ENCODE data around the gene OPCML. TPM values are rescaled to one million over a fixed set of nuclear protein-coding genes. Genes with fewer than 3 reads are reported as not detected.

The OPCML gene
- total and polyA plus RNA-seq, 7 donors, result 0.01 to 0.80 (median 0.07) TPM; not detected in 4

- Histone ChIP-seq H3K27ac (no peak overlapping the region), H3K9me3 (no peaks in the 10 kb centered on the region), H3K4me3 (no peak overlapping the region), H3K27me3 (ENCODE audit: insufficient read depth in 3 of 3, low read length in 2 of 3) (no peaks in the 10 kb centered on the region), H3K36me3 (ENCODE audit: insufficient read depth in 1 of 2, low read depth in 1 of 2) (no peaks in the 10 kb centered on the region), H3K4me1 (no peaks in the 10 kb centered on the region)
- ATAC-seq (no peak), DNase-seq (no peak)
- 54 to 58% (median 56%) methylated on average over 4 of the region's 4 CpGs for WGBS, 3 donors
- intact Hi-C loops (cut with DNase I), result no loop called here
- TF ChIP-seq, protein P1, sequence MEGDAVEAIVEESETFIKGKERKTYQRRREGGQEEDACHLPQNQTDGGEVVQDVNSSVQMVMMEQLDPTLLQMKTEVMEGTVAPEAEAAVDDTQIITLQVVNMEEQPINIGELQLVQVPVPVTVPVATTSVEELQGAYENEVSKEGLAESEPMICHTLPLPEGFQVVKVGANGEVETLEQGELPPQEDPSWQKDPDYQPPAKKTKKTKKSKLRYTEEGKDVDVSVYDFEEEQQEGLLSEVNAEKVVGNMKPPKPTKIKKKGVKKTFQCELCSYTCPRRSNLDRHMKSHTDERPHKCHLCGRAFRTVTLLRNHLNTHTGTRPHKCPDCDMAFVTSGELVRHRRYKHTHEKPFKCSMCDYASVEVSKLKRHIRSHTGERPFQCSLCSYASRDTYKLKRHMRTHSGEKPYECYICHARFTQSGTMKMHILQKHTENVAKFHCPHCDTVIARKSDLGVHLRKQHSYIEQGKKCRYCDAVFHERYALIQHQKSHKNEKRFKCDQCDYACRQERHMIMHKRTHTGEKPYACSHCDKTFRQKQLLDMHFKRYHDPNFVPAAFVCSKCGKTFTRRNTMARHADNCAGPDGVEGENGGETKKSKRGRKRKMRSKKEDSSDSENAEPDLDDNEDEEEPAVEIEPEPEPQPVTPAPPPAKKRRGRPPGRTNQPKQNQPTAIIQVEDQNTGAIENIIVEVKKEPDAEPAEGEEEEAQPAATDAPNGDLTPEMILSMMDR (IDR thresholded peaks at IDR 0.05), result no peak
These were observed 634.3 kb downstream of the OPCML start for GRCh38 chr11:132898021-132898420.

- Histone ChIP-seq H3K27me3 (ENCODE audit: insufficient read depth in 3 of 3, low read length in 2 of 3) (no peaks in the 10 kb centered on the region), H3K9me3 (no peaks in the 10 kb centered on the region), H3K4me1 (no peaks in the 10 kb centered on the region), H3K4me3 (no peak overlapping the region), H3K36me3 (ENCODE audit: insufficient read depth in 1 of 2, low read depth in 1 of 2) (no peaks in the 10 kb centered on the region), H3K27ac (no peak overlapping the region)
- TF ChIP-seq, protein P1 (IDR thresholded peaks at IDR 0.05), result no peak
- WGBS, 3 donors, result 67 to 76% (median 74%) methylated on average over 3 of the region's 3 CpGs
- DNase-seq (no peak), ATAC-seq (no peak)
- intact Hi-C loops (cut with DNase I), result no loop called here
These were observed 637.0 kb downstream of the OPCML start for GRCh38 chr11:132895340-132895739.

DNA sequence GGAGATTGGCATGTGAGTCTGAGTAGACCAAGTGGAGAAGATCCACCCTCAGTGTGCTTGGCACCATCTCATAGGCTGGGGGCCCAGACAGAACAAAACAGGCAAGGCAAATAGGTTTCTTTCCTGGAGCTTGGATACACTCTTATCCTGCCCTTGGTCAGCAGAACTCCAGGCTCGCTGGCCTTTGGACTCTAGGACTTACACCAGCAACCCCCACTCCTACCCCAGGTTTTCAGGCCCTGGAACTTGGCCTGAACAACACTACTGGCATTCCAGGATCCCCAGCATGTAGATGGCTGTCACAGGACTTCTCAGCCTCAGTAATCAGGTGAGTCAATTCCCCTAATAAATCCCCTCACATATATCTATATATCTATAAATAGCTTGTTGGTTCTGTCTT is 637.7 kb downstream of the OPCML start:
- intact Hi-C loops (cut with DNase I), result no loop called here
- ATAC-seq, result no peak
- TF ChIP-seq, protein P1 (IDR thresholded peaks at IDR 0.05), result no peak
- Histone ChIP-seq H3K27me3 (ENCODE audit: insufficient read depth in 3 of 3, low read length in 2 of 3) (no peaks in the 10 kb centered on the region), H3K9me3 (no peaks in the 10 kb centered on the region), H3K36me3 (ENCODE audit: insufficient read depth in 1 of 2, low read depth in 1 of 2) (no peaks in the 10 kb centered on the region), H3K27ac (no peak overlapping the region), H3K4me3 (no peak overlapping the region), H3K4me1 (no peaks in the 10 kb centered on the region)
- WGBS, 3 donors, result 79 to 92% (median 81%) methylated on average over 1 of the region's 1 CpG
- DNase-seq, result no peak

GRCh38 chr11:132892876-132893275 is 639.4 kb downstream of the OPCML start:
- H3K27me3 ChIP-seq (ENCODE audit: insufficient read depth in 3 of 3, low read length in 2 of 3), result no peaks in the 10 kb centered on the region
- H3K27ac ChIP-seq, result no peak overlapping the region
- no peaks in the 10 kb centered on the region for H3K4me1 ChIP-seq
- DNase-seq (no peak), ATAC-seq (no peak)
- TF ChIP-seq, protein P1 (IDR thresholded peaks at IDR 0.05), result no peak
- WGBS, 3 donors, result 66 to 74% (median 70%) methylated on average over 5 of the region's 5 CpGs
- intact Hi-C loops (cut with DNase I), result no loop called here
- H3K9me3 ChIP-seq, result no peaks in the 10 kb centered on the region
- H3K4me3 ChIP-seq, result no peak overlapping the region
- H3K36me3 ChIP-seq (ENCODE audit: insufficient read depth in 1 of 2, low read depth in 1 of 2), result no peaks in the 10 kb centered on the region

GRCh38 chr11:132888226-132888625 is 644.1 kb downstream of the OPCML start:
- intact Hi-C loops (cut with DNase I), result no loop called here
- no peaks in the 10 kb centered on the region for H3K27me3 ChIP-seq (ENCODE audit: insufficient read depth in 3 of 3, low read length in 2 of 3)
- H3K4me3 ChIP-seq, result no peak overlapping the region
- H3K4me1 ChIP-seq, result no peaks in the 10 kb centered on the region
- no peaks in the 10 kb centered on the region for H3K36me3 ChIP-seq (ENCODE audit: insufficient read depth in 1 of 2, low read depth in 1 of 2)
- TF ChIP-seq, protein P1 (IDR thresholded peaks at IDR 0.05), result no peak
- ATAC-seq, result no peak
- no peaks in the 10 kb centered on the region for H3K9me3 ChIP-seq
- H3K27ac ChIP-seq, result no peak overlapping the region
- no peak for DNase-seq
- 46 to 56% (median 49%) methylated on average over 6 of the region's 6 CpGs for whole genome bisulfite sequencing, 3 donors

Measured in psoas muscle (tissue), 8 donors.